ENCODE measurements around the gene SPRR1A. TPM values are rescaled to one million over a fixed set of nuclear protein-coding genes. Genes with fewer than 3 reads are reported as not detected.

The SPRR1A gene
- total RNA-seq, 1 donor from 2014 or later, result not detected

DNA sequence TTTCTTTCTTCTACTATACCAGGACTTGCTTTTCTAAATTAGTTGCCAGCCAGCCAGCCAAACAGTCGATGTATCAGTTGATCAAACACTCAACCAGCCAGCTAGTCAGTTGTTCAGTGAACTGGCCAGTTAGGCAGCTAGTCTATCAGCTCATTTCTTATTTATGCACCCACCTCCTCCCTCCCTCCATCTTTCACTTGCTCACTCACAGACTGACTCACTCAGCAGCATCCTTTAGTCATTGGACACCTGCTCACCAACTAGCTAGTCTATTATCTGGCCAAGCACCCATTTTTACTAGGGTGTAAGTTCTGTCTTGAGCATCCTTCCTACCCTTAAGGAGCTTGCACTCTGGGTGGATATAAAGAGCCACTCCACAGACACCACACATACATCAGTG lies 19.3 kb upstream of the SPRR1A start:
- no peak overlapping the region for H3K4me3 Mint-ChIP-seq (ENCODE audit: unreplicated experiment)

DNA sequence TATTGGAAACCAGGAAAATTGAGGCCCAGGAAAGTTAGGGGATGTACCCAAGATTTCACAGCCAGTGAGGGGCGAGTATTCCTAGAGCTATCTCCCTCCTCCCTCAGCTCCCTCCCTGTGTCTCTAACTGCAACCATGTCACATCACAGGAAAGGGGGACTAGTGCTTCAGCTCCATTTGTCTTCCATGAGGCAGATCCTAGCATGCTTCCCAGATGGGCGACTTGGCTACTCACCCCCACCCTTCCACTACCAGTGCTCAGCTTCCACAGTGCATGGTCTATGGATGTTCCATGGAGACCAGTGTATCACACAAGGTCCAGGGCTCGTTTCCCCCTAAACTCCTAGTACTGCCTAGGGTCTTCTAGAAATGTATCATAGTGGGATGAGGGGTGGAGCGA lies 18.0 kb upstream of the SPRR1A start:
- H3K27me3 Mint-ChIP-seq (ENCODE audit: unreplicated experiment), result peaks cover 7% of the 10 kb centered on the region
- H3K36me3 Mint-ChIP-seq (ENCODE audit: low read depth, unreplicated experiment), result no peaks in the 10 kb centered on the region
- H3K4me1 Mint-ChIP-seq (ENCODE audit: unreplicated experiment), result no peaks in the 10 kb centered on the region
- H3K4me3 Mint-ChIP-seq (ENCODE audit: unreplicated experiment), result no peak overlapping the region
- DNase-seq (ENCODE audit: low spot score), result no peak
- no peak overlapping the region for H3K27ac Mint-ChIP-seq (ENCODE audit: unreplicated experiment)
- TF ChIP-seq, protein P1, sequence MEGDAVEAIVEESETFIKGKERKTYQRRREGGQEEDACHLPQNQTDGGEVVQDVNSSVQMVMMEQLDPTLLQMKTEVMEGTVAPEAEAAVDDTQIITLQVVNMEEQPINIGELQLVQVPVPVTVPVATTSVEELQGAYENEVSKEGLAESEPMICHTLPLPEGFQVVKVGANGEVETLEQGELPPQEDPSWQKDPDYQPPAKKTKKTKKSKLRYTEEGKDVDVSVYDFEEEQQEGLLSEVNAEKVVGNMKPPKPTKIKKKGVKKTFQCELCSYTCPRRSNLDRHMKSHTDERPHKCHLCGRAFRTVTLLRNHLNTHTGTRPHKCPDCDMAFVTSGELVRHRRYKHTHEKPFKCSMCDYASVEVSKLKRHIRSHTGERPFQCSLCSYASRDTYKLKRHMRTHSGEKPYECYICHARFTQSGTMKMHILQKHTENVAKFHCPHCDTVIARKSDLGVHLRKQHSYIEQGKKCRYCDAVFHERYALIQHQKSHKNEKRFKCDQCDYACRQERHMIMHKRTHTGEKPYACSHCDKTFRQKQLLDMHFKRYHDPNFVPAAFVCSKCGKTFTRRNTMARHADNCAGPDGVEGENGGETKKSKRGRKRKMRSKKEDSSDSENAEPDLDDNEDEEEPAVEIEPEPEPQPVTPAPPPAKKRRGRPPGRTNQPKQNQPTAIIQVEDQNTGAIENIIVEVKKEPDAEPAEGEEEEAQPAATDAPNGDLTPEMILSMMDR (IDR thresholded peaks at IDR 0.05; ENCODE audit: unreplicated experiment), result no peak
- H3K9me3 Mint-ChIP-seq (ENCODE audit: unreplicated experiment), result no peaks in the 10 kb centered on the region

More for the DNA sequence above, 19.3 kb upstream of the SPRR1A start:
- TF ChIP-seq, protein P1 (IDR thresholded peaks at IDR 0.05; ENCODE audit: unreplicated experiment), result no peak
- no peaks in the 10 kb centered on the region for H3K36me3 Mint-ChIP-seq (ENCODE audit: low read depth, unreplicated experiment)
- no peak for DNase-seq (ENCODE audit: low spot score)
- no peaks in the 10 kb centered on the region for H3K9me3 Mint-ChIP-seq (ENCODE audit: unreplicated experiment)
- H3K27ac Mint-ChIP-seq (ENCODE audit: unreplicated experiment), result no peak overlapping the region
- H3K4me1 Mint-ChIP-seq (ENCODE audit: unreplicated experiment), result no peaks in the 10 kb centered on the region
- peaks cover 7% of the 10 kb centered on the region for H3K27me3 Mint-ChIP-seq (ENCODE audit: unreplicated experiment)

- H3K36me3 Mint-ChIP-seq (ENCODE audit: low read depth, unreplicated experiment), result no peaks in the 10 kb centered on the region
- DNase-seq (ENCODE audit: low spot score), result no peak
- H3K27ac Mint-ChIP-seq (ENCODE audit: unreplicated experiment), result no peak overlapping the region
- peaks cover 7% of the 10 kb centered on the region for H3K27me3 Mint-ChIP-seq (ENCODE audit: unreplicated experiment)
- TF ChIP-seq, protein P1 (IDR thresholded peaks at IDR 0.05; ENCODE audit: unreplicated experiment), result no peak
- no peaks in the 10 kb centered on the region for H3K9me3 Mint-ChIP-seq (ENCODE audit: unreplicated experiment)
- no peak overlapping the region for H3K4me3 Mint-ChIP-seq (ENCODE audit: unreplicated experiment)
- H3K4me1 Mint-ChIP-seq (ENCODE audit: unreplicated experiment), result no peaks in the 10 kb centered on the region
Measured at GRCh38 chr1:152967201-152967600, 16.7 kb upstream of the SPRR1A start.

GRCh38 chr1:152968248-152968647 lies 15.6 kb upstream of the SPRR1A start:
- TF ChIP-seq, protein P1 (IDR thresholded peaks at IDR 0.05; ENCODE audit: unreplicated experiment), result no peak
- Mint-ChIP-seq H3K4me3 (ENCODE audit: unreplicated experiment) (no peak overlapping the region), H3K36me3 (ENCODE audit: low read depth, unreplicated experiment) (no peaks in the 10 kb centered on the region), H3K27ac (ENCODE audit: unreplicated experiment) (no peak overlapping the region), H3K27me3 (ENCODE audit: unreplicated experiment) (peaks cover 7% of the 10 kb centered on the region), H3K4me1 (ENCODE audit: unreplicated experiment) (no peaks in the 10 kb centered on the region), H3K9me3 (ENCODE audit: unreplicated experiment) (no peaks in the 10 kb centered on the region)
- DNase-seq (ENCODE audit: low spot score), result no peak

- Mint-ChIP-seq H3K9me3 (ENCODE audit: unreplicated experiment) (no peaks in the 10 kb centered on the region), H3K36me3 (ENCODE audit: low read depth, unreplicated experiment) (no peaks in the 10 kb centered on the region), H3K4me1 (ENCODE audit: unreplicated experiment) (no peaks in the 10 kb centered on the region), H3K27me3 (ENCODE audit: unreplicated experiment) (peaks cover 7% of the 10 kb centered on the region), H3K4me3 (ENCODE audit: unreplicated experiment) (no peak overlapping the region), H3K27ac (ENCODE audit: unreplicated experiment) (no peak overlapping the region)
- no peak for DNase-seq (ENCODE audit: low spot score)
- TF ChIP-seq, protein P1 (IDR thresholded peaks at IDR 0.05; ENCODE audit: unreplicated experiment), result no peak
Measured at GRCh38 chr1:152969036-152969435, 14.8 kb upstream of the SPRR1A start.
